ENCODE results near the gene CALML6.

CALML6 gene

GRCh38 chr1:1911350-1912041 is 3.6 kb upstream of the CALML6 start:
- DNase-seq: no peak

DNA sequence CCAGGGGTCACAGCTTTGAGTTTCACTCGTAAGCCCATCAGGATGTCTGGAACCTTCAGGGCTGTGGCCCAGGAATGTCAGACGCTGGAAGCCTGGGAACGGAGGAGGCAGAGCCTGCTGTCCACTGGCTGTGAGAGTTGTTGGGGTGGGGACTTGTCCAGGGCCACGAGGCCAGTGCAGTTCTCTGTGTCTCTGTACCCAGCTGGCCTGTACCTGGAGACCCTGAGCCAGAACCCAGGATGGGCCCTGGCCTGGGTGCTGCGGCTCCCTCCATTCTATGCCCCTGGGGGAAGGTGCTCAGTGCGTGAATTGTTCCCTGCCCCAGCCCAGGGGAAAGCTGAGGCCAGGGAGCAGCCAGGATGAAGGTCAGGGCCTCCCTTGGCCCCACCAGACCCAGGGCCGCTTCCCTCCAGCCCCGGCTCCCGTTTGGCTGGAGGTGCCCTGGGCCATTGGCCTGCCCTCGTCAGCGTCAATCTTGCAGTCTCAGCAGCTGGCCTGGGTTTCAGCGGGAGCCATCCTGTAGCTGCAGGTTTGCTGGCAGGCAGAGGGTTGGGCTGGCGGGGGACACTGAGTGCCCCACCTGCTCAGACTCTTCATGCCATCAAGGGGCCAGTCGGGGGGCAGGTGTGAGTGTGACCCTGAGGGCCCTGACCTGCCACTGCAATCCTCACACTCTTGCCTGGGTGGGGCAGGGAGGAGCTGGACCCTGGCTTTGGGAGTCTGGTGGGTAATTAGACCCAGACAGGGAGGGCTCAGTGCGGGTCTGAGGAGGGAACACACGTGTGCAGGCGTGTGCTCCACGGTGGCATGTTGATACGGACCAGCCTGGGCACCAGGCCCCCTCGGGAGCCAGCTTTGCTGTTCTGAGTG is 724 bp upstream of the CALML6 start:
- no peak for DNase-seq

- no peak for DNase-seq
Observed at GRCh38 chr1:1915911-1916840, 1.1 kb downstream of the CALML6 start.

GRCh38 chr1:1916851-1917251 is 1.8 kb downstream of the CALML6 start:
- no peak for DNase-seq

DNA sequence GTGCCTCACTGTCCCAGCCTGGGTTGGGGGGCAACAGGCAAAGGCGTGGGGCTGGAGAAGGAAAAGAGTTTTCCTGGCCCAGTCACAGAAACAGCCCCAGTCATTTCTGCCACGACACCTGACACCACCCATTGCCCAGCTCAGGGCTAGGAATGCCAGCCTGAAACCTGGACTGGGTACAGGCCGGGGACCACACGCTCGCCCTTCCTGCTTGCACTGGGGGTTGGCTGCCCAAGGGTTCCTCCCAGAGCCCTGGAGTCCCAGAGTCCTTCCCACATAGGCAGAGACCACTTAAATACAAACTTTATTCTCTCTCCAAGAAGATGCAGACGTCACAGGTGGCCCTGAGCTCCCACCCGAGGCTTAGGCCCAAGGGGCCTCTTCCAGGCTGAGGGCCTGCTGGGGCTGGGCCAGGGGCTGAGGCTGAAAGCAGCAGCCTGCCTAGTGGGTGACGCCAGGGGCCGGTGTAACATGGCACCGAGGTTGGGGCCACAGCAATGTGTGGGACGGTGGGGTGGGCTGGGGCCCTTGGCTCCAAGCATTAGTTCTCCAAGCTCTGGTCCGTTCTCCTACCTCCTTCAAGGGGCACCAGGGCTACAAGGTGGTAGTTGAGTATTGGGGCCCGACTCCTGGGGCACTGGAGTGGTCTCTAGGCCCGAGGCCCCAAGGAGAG is 2.4 kb downstream of the CALML6 start:
- DNase-seq: no peak

GRCh38 chr1:1917995-1918900 is 3.2 kb downstream of the CALML6 start:
- DNase-seq: no peak

DNA sequence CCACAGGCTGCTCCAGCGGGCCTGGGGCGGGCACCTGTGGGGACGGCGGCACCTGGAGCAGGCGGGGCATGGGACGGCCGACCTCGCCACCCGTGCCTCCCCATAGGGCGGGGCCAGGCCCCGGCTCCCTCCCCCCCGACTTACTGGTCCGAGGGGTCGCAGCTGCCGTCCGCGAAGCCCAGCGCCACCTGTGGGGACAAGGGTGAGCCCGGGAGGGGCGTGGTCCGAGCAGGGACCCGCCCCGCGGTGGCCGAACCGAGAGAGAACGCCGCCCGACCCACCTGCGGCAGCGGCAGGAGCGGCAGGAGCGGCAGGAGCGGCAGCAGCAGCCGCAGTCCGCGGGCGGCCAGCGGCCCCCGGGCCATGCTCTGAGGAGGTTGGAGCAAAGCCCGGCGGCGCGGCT is 3.8 kb downstream of the CALML6 start, which contains the start of gene TMEM52:
TSS of gene TMEM52 (minus strand) at position 379 of the 403 bp plus-strand sequence. CDS start at position 365, 14 bp downstream.
- DNase-seq: no peak

DNA sequence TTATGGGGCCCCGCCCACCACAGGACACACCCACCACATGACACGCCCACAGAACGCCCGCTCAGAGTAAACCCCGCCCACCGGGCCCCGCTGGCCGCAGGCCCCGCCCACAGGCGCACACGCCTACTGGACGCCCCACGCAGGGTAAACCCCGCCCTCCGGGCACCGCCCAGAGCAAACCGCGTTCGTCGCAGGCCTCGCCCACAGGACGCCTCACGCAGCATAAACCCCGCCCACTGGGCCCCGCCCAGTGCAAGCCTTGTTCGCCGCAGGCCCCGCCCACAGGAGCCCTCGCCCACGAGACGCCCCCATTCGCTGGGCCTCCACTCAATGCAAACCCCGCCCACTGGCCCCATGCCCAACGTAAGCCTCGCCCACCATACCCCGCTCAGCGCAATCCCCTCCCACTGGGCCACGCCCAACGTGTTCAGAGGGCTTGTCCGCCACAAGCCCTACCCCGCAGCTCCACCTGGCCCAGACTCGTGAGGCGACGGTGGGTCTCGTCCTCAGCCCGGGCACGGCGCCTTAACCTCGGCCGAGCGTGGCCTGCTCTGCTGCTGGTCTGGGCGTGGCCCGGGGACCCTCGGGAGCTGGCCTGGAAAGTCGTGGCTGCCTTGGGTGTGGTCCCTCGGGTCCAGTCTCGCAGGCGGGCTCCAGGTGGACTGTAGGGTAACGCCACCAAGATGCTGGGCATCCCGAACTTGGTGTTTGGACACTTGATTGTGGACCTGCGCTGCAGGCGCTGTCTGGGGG is 4.4 kb downstream of the CALML6 start:
- DNase-seq: peak; percentile 96

- DNase-seq: no peak
Observed at GRCh38 chr1:1920057-1920607, 5.1 kb downstream of the CALML6 start.

DNA sequence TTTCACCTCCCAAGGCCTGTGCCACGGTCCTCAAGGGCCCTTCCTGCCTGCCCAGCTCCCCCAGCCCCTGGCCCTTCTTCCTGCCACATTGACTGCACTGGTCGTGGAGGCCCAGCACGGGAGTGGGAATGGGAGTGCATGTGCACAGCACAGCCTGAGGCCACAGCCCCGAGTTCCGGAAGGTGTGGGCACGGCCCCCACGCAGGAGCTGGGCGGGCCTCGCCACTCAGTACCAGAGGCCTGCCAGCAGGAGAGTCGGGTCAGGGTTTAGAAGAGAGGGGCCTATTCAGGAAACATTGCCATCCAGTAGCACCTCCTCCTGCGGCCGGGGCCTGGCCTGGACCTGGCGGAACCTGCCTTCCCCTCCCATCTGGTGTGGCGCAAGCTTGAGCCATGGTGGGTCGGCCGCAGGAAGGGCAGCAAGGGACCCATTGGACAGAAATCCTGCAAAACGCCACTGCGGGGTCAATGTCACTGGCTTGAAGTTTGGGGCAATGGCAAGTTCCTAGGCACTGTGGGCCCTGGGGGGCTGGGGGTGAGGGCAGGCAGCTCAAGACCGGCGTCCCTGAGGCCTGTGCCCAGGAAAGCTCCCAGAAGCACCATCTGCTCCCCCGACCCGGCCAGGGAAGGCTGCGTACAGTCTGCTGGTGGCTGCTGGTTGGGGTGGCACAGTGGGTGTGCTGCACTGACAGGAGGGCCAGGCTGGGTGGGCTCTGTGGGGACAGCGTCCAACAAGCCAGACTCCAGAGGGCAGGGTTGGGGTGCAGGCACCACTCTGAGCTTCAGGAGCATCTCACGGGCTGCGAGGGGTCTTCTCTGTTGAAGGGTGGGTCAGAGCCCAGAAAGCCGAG is 5.8 kb downstream of the CALML6 start:
- no peak for DNase-seq

GRCh38 chr1:1921459-1921862 is 6.4 kb downstream of the CALML6 start:
- DNase-seq: no peak

DNA sequence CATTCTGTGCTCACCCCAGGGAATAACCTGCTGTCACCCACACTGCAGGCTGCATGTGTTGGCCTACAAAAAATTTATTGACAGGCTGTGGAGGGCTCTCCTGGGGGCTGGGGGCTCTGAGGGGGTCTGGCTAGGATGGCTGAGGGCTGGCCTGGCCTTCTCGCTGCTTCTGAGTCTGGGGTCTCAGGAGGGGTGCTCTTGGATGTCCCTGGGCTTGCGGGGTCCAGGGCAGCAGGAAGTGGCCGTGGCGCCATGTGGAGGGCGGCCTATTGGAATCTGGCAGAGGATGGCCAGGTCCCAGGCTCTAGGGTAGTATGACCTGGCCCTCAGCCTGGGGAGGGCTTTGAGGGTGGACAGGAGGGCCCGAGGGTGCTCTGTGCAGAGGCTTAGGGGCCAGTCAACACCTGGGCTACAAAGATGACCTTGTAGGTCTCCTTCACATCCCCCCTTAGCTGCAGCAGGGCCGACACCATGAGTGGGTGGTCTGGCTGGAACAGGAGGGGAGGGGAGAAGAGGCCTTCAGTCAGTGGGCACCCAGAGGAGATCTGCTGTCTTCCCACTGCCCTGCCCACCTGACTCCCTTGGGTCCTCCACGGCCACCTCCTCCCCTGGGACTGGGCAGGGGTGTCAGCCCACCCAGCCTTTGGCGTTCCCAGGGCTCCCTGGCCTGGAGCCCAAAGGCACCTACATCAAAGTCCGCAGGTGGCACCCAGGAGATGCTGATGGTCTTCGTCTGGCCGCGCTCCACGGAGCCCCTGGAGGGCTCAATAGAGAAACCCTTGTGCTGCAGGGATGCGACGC is 7.0 kb downstream of the CALML6 start:
- DNase-seq: no peak

GRCh38 chr1:1922702-1922955 is 7.6 kb downstream of the CALML6 start:
- DNase-seq: no peak

GRCh38 chr1:1922956-1923833 is 8.1 kb downstream of the CALML6 start:
- DNase-seq: no peak

DNA sequence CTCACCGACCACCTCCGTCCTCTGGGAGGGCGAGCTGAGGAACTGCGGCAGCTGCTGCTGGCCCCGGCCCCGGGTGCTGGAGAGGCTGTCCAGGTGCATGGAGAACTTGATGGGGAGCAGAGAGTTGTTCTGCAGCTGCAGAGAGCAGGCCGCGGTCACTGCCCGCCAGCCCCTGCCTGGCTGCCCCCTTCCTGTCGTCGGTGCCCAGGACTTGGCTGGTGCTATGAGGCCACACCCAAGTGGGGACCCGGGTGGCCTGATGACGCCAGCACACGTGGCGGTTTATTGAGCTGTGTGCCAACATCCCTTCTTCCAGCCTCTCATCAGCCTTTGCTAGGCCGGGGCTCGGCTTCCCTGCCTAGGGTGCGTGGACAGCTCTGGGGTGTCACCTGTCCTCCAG is 9.3 kb downstream of the CALML6 start:
- DNase-seq: no peak

DNA sequence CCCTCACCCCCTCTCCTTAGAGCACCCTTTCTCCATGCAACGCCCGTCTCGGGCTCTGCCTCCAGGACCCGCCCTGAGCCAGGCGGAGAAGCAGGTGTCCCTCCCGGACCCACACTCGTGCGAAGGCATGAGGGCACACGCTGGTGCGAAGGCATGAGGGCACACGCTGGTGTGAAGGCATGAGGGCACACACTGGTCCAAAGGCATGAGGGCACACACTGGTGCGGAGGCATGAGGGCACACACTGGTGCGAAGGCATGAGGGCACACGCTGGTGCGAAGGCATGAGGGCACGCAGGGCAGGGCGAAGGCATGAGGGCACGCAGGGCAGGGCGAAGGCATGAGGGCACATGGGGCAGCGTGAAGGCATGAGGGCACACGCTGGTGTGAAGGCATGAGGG is 9.8 kb downstream of the CALML6 start:
- no peak for DNase-seq
